ENCODE data around the gene BLOC1S5. TPM values are rescaled to one million over a fixed set of nuclear protein-coding genes. Genes with fewer than 3 reads are reported as not detected.

Gene BLOC1S5
- total and polyA plus RNA-seq, 9 of the 15 experiments (the other 6 are each of a cell fraction or from before 2014, with no cell fraction given): 8.5 to 41.0 (median 27.7) TPM

DNA sequence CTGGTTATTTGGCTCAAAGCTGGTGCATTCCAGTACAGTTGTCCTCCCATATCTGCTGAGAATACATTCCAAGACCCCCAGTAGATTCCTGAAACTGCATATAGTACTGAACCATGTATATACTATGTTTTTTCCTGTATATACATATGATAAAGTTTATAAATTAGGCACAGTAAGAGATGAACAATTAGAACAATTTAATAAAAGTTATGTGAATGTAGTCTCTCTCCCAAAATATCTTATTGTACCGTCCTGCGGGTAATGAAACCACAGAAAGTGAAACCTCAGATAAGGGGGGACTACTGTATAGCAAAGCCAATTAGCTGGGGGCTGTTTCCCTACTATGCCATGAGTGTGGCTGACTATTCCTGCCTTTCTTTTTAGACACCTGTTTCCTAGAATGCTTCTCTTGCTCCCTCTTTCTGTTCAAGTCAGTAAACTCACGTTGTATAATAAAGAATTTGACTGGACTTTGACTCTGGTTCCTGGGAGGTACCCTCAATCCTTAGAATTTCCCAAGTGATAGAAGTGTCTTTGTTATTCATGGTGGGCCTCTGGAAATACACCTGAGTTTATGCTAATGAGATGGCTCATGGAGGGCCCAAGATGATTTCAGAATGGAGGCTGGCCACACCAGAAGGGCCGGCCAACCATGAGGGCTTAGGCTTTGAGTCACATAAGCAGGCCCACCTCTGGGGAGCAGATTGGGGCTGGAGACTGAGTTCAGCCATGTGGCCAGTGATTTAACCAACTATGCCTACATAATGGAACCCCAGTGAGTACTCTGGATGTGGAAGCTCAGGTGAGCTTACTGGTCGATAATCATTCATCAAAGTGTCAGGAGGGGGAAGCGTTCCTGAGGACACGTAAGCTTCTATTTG is 689 bp upstream of the BLOC1S5 start (continued):
- TF ChIP-seq ZNF589 (CRISPR knock-in tag; IDR thresholded peaks at IDR 0.05; ENCODE audit: low read depth) (0 out of 2 replicates have a peak, but pooled peaks have one; percentile 46), HNRNPLL (IDR thresholded peaks at IDR 0.05; ENCODE audit: low read depth, low read length, poor library complexity, severe bottlenecking) (no peak), TAF9B (IDR thresholded peaks at IDR 0.05; ENCODE audit: partially characterized antibody) (peak; percentile 53), TFAM (CRISPR knock-in tag; conservative IDR thresholded peaks at IDR 0.05) (no peak), FOXJ2 (tag; IDR thresholded peaks at IDR 0.05) (peak; percentile 49), RBM34 (IDR thresholded peaks at IDR 0.05; ENCODE audit: borderline replicate concordance, insufficient read depth, low read length) (no peak), RFX7 (CRISPR knock-in tag; IDR thresholded peaks at IDR 0.05) (no peak), ZNF766 (CRISPR knock-in tag; conservative IDR thresholded peaks at IDR 0.05) (0 out of 2 replicates have a peak, but pooled peaks have one; percentile 15), NFRKB (IDR thresholded peaks at IDR 0.05; ENCODE audit: low read depth) (0 out of 2 replicates have a peak, but pooled peaks have one; percentile 68), BRF1 (IDR thresholded peaks at IDR 0.05; ENCODE audit: borderline replicate concordance, extremely low read depth, insufficient read length) (no peak), ETS2 (tag; IDR thresholded peaks at IDR 0.05; ENCODE audit: borderline replicate concordance, poor library complexity, severe bottlenecking) (no peak), CBX3 (IDR thresholded peaks at IDR 0.05; ENCODE audit: borderline replicate concordance in 1 of 2, low read length in 2 of 2) (peak in 1 of 2 experiments; percentile 2; a peak in 1 of 3 replicates), ERF (CRISPR knock-in tag; IDR thresholded peaks at IDR 0.05) (peak; percentile 32; the same call in 1 of the 2 replicates), CTBP1 (IDR thresholded peaks at IDR 0.05; ENCODE audit: borderline replicate concordance) (no peak), HMG20A (CRISPR knock-in tag; conservative IDR thresholded peaks at IDR 0.05) (no peak)
- TF ChIP-seq, protein P1, sequence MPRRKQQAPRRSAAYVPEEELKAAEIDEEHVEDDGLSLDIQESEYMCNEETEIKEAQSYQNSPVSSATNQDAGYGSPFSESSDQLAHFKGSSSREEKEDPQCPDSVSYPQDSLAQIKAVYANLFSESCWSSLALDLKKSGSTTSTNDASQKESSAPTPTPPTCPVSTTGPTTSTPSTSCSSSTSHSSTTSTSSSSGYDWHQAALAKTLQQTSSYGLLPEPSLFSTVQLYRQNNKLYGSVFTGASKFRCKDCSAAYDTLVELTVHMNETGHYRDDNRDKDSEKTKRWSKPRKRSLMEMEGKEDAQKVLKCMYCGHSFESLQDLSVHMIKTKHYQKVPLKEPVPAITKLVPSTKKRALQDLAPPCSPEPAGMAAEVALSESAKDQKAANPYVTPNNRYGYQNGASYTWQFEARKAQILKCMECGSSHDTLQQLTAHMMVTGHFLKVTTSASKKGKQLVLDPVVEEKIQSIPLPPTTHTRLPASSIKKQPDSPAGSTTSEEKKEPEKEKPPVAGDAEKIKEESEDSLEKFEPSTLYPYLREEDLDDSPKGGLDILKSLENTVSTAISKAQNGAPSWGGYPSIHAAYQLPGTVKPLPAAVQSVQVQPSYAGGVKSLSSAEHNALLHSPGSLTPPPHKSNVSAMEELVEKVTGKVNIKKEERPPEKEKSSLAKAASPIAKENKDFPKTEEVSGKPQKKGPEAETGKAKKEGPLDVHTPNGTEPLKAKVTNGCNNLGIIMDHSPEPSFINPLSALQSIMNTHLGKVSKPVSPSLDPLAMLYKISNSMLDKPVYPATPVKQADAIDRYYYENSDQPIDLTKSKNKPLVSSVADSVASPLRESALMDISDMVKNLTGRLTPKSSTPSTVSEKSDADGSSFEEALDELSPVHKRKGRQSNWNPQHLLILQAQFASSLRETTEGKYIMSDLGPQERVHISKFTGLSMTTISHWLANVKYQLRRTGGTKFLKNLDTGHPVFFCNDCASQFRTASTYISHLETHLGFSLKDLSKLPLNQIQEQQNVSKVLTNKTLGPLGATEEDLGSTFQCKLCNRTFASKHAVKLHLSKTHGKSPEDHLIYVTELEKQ (CRISPR knock-in tag; IDR thresholded peaks at IDR 0.05): no peak
- TF ChIP-seq, protein P2, sequence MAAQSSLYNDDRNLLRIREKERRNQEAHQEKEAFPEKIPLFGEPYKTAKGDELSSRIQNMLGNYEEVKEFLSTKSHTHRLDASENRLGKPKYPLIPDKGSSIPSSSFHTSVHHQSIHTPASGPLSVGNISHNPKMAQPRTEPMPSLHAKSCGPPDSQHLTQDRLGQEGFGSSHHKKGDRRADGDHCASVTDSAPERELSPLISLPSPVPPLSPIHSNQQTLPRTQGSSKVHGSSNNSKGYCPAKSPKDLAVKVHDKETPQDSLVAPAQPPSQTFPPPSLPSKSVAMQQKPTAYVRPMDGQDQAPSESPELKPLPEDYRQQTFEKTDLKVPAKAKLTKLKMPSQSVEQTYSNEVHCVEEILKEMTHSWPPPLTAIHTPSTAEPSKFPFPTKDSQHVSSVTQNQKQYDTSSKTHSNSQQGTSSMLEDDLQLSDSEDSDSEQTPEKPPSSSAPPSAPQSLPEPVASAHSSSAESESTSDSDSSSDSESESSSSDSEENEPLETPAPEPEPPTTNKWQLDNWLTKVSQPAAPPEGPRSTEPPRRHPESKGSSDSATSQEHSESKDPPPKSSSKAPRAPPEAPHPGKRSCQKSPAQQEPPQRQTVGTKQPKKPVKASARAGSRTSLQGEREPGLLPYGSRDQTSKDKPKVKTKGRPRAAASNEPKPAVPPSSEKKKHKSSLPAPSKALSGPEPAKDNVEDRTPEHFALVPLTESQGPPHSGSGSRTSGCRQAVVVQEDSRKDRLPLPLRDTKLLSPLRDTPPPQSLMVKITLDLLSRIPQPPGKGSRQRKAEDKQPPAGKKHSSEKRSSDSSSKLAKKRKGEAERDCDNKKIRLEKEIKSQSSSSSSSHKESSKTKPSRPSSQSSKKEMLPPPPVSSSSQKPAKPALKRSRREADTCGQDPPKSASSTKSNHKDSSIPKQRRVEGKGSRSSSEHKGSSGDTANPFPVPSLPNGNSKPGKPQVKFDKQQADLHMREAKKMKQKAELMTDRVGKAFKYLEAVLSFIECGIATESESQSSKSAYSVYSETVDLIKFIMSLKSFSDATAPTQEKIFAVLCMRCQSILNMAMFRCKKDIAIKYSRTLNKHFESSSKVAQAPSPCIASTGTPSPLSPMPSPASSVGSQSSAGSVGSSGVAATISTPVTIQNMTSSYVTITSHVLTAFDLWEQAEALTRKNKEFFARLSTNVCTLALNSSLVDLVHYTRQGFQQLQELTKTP (IDR thresholded peaks at IDR 0.05; ENCODE audit: low read depth in 1 of 2, partially characterized antibody in 2 of 2): no peak
- TF ChIP-seq, protein P3, sequence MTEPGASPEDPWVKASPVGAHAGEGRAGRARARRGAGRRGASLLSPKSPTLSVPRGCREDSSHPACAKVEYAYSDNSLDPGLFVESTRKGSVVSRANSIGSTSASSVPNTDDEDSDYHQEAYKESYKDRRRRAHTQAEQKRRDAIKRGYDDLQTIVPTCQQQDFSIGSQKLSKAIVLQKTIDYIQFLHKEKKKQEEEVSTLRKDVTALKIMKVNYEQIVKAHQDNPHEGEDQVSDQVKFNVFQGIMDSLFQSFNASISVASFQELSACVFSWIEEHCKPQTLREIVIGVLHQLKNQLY (CRISPR knock-in tag; conservative IDR thresholded peaks at IDR 0.05): no peak
